Muscle of back (tissue), 13 donors: ENCODE results near the gene CDC16. TPM values are rescaled to one million over a fixed set of nuclear protein-coding genes. Genes with fewer than 3 reads are reported as not detected.
"Not testable (repeated sequence)": the region's sequence is repeated elsewhere in the genome, so short reads cannot be mapped to it uniquely, and the experiment has no call there.

ENCODE experiments used
- DNase-seq, 3 donors: peaks; one replicate each; pipeline versions ENCODE4 v3.0.0 to v3.0.0-alpha.2; 2013
- long read RNA-seq, 9 donors: transcript quantifications; one replicate each; lab custom pipeline, GENCODE V29; 2026
- polyA plus RNA-seq, 10 donors: library from polyadenylated mRNA; unstranded; fragments of 120-200 nt; gene quantifications; one replicate each; pipeline ENCODE4 v1.2.1, GENCODE V29; 2013; ENCODE audit not compliant: insufficient read length in 10 of 10

Gene CDC16, protein sequence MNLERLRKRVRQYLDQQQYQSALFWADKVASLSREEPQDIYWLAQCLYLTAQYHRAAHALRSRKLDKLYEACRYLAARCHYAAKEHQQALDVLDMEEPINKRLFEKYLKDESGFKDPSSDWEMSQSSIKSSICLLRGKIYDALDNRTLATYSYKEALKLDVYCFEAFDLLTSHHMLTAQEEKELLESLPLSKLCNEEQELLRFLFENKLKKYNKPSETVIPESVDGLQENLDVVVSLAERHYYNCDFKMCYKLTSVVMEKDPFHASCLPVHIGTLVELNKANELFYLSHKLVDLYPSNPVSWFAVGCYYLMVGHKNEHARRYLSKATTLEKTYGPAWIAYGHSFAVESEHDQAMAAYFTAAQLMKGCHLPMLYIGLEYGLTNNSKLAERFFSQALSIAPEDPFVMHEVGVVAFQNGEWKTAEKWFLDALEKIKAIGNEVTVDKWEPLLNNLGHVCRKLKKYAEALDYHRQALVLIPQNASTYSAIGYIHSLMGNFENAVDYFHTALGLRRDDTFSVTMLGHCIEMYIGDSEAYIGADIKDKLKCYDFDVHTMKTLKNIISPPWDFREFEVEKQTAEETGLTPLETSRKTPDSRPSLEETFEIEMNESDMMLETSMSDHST
- 100 to 1,000 TPM in 1 of 10 donors, 10 to 100 TPM in 9; 59.8 to 101 (median 75.5) TPM for polyA plus RNA-seq
- long read RNA-seq, donor 1, partial matches to known transcripts = 0 of 5 reads
- long read RNA-seq, donor 1, other reads (novel, unspliced or antisense) = 0 of 5 reads
- long read RNA-seq, donor 2, partial matches to known transcripts = 0 of 6 reads
- long read RNA-seq, donor 2, other reads (novel, unspliced or antisense) = 0 of 6 reads
- long read RNA-seq, donor 3 = 0 reads
- long read RNA-seq, donor 4, partial matches to known transcripts = 0 of 7 reads
- long read RNA-seq, donor 4, other reads (novel, unspliced or antisense) = 0 of 7 reads
- long read RNA-seq, donor 5, partial matches to known transcripts = 0 of 5 reads
- long read RNA-seq, donor 5, other reads (novel, unspliced or antisense) = 0 of 5 reads
- long read RNA-seq, donor 6, transcript CDC16-203 (18 exons, 2,203 nt) = major isoform, 7 of 12 reads
- long read RNA-seq, donor 6, partial matches to known transcripts = 0 of 12 reads
- long read RNA-seq, donor 6, other reads (novel, unspliced or antisense) = 0 of 12 reads
- long read RNA-seq, donor 7, partial matches to known transcripts = 0 of 9 reads
- long read RNA-seq, donor 7, other reads (novel, unspliced or antisense) = 0 of 9 reads
- long read RNA-seq, donor 8, partial matches to known transcripts = 0 of 5 reads
- long read RNA-seq, donor 8, other reads (novel, unspliced or antisense) = 0 of 5 reads
- long read RNA-seq, donor 9 = 0 reads

DNA sequence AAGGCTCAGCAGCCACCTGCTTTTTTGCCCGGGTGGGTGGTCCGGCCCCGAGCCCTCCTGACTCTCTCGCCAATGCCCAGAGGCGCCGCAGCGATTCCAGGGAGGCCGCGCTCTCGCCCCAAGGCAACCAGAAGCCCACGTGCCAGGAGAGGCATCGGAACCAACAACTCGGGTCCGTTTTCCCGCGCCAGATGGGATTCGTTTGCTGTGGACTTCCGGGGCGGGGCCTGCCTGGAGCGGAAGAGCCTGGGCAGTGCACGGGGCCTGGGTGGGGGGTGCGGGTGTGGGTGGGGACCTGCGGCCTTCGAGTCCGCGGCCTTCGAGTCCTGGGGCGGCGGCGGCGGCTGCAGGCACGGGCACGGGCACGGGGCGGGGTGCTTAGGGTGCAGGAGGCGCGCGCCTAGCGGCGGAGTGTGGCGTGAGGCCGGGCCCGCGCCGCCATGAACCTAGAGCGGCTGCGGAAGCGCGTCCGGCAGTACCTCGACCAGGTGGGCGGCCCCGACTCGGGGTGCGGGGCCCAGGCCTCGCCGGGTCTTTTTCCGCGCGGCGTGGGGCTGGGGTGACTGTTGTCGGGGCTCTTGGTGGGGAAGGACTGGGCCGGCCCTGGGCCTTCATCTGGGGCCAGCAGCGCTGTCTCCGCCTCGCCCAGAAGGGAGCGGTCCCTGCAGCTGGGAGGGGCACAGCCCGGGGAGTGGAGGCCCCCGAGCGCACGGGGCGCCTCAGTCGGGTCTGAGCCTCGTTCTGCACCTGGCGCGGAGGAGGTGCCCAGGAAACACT lies at the start of gene CDC16:
TSS of gene CDC16 (plus strand) at position 253 of the 777 bp plus-strand sequence. CDS start at position 441, 188 bp downstream.
- peak; percentile 90 to 95 (median 91) for DNase-seq

DNA sequence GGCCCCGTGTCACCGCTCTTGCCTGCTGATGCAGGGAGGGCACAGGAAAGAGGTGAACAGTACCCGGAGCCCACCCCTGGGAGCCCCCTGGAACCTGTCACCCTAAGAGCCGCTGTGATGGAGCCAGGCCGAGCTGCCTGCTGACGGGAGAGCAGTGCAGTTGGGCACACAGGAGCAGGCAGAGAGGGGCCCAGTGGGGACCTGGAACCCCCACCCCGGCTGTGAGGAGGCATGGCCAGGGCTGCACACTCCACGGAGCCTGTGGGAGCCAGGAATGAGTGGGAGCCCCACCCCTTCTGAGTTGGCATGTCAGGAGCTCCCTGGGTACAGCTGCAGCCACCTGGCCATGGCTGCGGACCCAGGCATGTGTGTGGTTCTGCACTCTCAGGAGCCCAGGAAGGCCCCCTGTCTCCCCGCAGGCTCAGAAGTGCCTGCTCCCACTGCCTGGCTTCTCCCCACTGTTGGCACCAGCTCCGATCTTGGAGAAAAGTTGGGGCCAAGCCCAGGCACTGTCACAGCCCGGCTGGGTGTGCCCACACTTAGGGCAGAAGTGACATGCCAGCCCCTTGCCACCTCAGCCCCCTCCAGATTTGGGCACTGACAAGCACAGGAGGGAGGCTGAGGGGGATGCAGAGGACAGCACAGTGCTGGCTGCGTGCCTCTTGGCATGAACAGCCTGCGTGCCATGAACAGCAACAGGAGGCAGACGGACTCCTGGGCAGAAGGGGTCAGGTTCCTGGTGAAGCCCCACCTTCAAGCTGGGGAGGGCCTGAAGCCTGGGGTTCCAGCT lies 49.3 kb upstream of the CDC16 start:
- peak in 1 of 3 donors; percentile 43 for DNase-seq

DNA sequence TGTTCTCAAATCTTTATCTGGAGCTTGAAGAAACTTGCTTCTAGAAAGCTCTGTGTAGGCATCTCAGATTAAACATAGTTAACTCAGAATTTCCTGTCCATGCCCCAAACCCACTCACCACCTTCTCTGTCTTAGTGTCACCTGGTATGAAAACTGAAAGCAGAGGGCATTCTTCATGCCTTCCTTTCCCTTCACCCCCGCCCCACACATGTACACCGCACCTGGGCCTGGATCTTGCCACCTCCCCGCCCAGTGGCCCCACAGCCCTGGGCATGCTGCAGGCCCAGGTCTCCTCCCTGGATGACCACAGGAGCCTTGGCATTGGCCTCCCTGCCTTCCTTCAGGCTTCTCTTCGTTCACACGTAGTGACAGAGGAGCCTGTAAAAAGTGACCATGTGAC lies 39.8 kb upstream of the CDC16 start:
- no peak for DNase-seq

DNA sequence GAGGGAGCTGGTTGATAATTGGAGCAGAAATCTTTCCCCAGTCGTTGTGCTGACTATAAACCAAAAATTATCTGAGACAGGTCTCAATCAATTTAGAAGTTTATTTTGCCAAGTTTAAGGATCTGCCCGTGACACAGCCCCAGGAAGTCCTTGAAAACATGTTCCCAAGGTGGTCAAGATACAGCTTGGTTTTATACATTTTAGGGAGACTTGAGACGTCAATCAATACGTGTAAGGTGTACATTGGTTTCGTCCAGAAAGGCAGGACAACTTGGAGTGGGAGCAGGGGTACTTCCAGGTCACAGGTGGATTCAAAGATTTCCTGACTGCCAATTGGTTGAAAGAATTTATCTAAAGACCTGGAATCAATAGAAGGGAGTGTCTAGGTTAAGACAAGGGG lies 38.1 kb upstream of the CDC16 start:
- DNase-seq = no peak

DNA sequence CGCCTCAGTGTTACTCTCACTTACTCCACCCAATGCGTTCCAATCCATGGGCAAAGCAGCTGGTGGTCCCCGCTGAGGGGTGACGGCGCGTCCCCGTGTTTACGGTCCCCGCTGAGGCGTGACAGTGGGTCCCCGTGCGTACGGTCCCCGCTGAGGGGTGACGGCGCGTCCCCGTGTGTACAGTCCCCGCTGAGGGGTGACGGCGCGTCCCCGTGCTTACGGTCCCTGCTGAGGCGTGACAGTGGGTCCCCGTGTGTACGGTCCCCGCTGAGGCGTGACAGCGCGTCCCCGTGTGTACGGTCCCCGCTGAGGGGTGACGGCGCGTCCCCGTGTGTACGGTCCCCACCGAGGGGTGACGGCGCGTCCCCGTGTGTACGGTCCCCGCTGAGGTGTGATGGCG lies 36.1 kb upstream of the CDC16 start:
- DNase-seq = no peak

DNA sequence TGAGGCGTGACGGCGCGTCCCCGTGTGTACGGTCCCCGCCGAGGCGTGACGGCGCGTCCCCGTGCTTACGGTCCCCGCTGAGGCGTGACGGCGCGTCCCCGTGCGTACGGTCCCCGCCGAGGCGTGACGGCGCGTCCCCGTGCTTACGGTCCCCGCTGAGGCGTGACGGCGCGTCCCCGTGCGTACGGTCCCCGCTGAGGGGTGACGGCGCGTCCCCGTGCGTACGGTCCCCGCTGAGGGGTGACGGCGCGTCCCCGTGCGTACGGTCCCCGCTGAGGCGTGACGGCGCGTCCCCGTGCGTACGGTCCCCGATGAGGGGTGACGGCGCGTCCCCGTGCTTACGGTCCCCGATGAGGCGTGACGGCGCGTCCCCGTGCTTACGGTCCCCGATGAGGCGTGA lies 35.2 kb upstream of the CDC16 start:
- DNase-seq = not testable (repeated sequence)

DNA sequence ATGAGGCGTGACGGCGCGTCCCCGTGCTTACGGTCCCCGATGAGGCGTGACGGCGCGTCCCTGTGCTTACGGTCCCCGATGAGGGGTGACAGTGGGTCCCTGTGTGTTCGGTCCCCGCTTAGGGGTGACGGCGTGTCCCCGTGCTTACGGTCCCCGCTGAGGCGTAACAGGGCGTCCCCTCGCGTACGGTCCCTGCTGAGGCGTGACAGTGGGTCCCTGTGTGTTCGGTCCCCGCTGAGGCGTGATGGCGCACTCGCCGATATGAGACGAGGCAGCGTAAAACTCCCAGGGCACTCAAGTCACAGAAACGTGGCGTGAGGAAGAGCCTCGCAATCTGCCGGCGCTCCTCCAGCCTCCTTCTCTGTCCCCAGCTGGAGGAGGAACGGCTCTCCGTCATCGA lies 34.7 kb upstream of the CDC16 start:
- DNase-seq = no peak

DNA sequence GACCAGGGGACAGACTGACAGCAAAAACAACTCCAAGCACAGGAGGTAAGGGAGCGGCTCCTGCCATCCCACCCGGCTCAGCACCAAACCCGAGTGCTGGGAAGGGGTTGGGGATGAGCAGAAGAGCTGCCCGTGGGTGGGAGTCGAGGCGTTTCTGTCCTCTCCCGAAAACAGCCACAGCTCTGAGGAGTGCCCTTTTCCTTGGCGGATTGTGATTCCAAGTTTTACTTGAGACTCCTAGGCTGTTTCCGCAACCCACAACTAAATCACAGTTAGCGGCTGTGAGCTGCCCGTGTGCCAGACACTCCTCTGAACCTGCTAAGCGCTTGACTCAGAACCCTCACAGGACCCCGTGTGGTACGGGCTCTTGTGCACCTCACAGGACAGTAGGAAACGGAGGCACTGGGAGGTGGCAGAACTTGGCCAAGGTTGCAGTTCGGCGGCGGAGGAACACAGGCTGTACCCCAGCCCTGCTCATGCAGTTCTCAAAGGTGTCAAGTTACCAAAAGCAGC lies 34.2 kb upstream of the CDC16 start:
- peak in 1 of 3 donors; percentile 25 for DNase-seq

DNA sequence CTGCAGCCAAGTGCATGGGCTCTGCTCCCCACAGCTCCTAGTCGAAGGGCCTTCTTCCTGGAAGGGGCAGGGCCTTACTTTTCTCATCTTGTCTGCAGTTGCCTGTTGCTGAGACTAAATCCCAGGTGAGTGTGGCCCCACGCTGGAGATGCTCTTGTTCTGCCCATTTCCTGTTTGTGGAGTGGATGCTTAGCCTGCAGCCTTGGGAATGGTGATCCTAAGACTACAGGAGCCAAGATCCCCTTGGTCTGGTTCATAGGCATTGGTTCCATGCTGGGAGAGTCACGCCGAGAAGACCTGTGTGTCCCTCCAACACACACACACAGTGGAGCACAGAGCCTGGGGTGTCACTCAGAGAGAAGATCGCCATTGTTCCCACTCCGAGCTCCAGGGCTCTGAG lies 32.1 kb upstream of the CDC16 start:
- DNase-seq = no peak

DNA sequence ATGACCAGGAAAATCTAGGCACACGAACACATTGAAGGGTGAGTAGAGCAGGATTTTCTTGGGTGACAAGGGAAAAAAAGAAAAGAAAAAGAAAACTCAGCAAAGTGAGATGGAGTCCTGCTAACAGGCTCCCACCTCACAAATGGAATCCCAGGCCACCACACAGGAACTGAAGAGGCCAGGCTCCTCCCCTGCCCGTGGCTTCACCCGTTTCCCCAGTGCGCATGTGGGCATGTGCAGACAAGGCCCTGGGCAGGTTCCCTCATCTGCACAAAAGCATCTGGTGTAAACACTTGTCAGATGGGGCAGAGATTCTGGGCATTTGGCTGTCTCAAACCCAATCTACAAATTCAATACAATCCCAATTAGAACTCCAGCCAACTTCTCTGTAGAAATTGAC lies 31.2 kb upstream of the CDC16 start:
- no peak for DNase-seq

DNA sequence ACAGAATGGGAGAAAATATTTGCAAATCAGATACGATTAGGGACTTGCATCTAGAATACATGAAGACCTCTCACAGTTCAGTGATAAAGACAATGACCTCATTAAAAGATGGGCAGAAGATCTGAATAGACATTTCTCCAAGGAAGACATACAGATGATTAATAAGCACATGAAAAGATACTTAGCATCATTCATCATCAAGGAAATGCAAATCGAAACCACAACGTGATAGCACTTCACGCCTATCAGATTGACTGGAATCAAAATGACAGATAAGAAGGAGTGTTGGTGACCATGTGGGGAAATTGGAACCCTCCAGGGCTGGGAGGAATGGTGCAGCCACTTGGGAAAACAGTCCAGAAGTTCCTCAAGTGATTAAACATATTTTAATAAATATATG lies 29.8 kb upstream of the CDC16 start:
- DNase-seq = no peak

DNA sequence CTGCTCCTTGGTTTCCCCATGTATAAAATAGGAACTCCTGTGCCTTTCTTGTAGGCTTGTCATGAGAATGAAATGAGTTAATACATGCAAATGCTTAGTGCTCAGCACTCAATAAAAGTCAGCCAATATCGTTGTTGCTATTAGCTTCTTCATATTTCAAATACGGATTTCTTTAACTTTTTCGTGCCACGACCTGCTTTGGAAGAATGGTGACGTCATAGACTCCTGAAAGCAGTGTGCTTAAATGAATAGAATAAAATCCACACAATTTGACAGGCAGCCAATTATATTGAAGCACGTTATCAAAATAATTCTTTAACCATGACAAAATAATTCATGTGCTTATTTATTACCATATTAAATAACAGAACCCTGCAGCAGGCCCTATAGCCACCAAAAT lies 26.6 kb upstream of the CDC16 start:
- no peak for DNase-seq

DNA sequence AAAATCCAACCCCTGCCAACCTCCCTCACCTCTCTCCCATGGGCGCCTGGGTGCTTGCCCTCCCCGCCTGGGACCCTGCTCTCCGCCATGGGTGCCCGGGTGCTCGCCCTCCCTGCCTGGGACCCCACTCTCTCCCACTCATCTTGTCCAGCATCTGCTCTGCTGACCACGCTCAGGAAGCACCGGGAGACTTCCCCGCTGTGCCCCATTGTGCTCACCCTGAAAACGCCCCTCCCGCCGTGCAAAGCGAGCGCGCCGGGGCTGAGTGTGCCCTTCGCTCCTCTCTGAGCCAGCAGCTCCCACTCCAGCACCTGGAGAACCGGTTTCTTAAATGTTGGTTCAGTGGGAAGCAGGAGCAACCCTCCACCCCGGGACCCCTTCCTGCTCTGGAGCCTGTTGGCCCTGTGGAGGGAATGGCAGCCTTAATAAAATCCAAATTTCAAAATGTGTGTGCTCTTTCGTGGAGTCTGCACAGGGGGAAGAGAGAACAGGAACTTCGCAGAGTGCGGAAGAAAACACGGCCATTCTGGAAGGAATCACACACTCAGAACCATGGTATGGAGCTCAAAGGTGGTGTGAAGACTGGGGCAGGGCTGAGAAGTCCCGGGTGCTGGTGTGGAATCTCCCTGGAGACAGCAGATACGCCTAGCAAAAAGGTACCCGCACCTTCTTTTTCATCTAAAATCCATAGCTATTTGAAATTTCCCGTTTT lies 23.1 kb upstream of the CDC16 start:
- no peak for DNase-seq

DNA sequence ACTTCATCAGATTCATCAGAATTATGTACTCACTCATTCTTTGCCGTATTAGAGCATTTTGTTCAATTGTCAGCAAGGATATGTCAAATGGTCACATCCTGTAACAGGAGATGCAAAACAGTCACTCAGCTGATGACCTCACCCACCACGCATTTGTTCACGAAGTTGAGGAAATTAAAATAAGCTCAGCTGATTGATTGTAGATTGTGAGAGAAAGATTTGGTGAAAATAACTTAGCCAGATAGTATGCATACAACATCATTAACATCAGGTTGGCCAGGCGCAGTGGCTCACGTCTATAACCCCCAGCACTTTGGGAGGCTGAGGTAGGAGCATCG lies 22.6 kb upstream of the CDC16 start:
- no peak for DNase-seq

DNA sequence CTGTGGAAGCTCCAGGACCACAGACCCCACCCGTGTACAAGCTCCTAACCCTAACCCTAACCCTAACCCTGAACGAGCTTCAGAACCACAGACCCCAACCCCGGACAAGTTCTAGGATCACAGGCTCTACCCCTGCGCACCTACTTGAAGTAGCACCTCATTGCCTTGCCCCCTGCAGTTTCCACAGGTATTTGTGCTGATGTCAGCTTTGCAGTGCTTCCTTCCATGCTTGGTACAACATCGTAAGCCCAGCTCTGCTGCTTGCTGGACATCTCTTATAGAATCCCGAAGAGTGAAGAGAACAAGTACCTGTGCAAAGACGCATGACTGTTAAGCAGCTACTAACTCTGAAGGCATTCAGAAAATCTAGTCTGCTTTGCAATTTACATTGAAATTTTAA lies 20.7 kb upstream of the CDC16 start:
- no peak for DNase-seq

DNA sequence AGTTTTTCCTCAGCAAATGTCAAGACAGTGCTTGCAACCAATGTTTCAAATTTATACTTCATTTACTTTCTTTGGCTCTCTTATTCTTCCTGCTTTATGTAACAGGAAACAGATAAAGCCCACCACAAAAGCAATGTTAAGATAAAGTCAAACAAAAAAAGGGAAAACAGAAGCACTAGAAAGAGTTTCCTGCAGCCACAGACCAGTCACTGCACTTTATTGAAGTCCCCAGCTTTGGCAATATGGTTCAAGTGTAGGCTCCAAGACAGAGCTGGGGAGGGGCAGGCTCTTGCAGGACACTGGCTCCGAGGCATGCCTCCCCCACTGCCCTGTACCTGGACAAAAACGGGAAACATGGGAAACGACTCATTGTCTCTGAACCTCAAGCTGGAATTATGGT lies 15.3 kb upstream of the CDC16 start:
- no peak for DNase-seq

DNA sequence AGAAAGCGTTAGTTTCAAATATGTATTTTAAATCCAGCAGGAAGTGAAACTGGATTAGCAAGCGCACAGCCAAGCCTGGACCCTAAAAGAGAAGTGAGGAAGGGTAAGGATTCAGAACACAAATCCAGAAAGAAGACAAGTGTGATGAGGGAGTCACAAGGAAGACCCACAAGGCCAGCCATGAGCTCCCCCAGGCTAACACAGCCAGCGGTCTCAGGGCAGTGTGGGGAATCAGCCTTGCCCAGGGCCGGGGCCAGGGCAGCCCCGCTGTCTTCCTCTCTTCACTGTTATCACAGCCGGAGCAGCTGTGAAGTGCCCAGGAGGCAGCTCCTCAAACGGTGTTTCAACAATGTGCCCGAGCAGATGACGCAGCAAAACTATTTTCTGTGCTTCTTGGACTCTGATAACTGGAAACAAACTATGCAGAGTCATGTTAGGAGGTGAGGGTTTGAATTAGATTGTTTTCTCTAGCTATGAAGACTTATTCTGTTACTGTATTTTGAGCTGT lies 12.2 kb upstream of the CDC16 start:
- DNase-seq = peak in 1 of 3 donors; percentile 46

DNA sequence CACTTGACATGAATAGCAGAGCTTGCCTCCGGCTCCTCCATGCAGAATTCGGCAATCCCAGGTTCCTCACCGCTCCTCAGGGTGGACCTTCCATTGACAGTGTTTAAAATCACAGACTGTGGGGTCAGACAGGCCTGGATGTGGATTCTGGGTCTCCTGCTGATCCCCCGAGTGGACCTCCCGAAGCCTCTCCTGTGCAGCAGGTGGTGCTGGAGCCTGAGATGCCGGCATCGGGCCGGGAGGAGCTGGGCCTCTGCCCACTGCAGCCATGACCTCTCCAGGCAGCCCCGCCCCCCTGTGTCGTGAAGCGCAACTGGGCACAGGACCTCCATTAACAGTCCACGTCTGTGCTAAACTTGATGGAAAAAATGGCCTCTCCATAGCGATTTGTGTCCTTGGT lies 10.5 kb upstream of the CDC16 start:
- no peak for DNase-seq

DNA sequence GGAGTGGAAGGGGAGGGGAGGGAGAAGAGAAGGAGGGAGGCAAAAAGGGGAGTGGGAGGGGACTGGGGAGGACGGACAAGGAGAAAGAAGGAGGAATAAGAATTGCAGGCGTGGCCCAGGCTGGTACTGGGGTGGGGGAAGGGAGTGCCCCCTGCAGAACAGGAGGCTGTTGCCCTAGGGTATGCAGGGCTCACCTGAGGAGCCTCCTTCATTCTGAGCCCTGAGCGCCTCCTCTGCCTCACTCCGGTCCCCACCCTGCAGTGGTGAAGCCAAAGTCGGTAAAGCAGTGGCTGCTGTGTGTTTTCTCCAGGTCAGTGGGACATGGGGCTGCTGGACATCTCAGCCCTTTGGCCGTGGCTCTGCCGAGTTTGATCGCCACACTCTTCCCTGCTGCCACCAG lies 9.1 kb upstream of the CDC16 start:
- peak in 1 of 3 donors; percentile 7 for DNase-seq
